Stimulated activated CD4-positive, alpha-beta T cell treated with anti-CD3 and anti-CD28 coated beads, TNF-alpha, amount 100 ng/mL, for 1 hour (primary cell): ENCODE results near the gene NADSYN1.

Experiments used
- DNase-seq, 3 donors: peaks; one replicate each; pipeline ENCODE4 v3.0.0-alpha.2; 2020; ENCODE audit warnings: low read depth in 3 of 3, low spot score in 1 of 3

NADSYN1 gene

GRCh38 chr11:71472941-71473792 lies 20.2 kb downstream of the NADSYN1 start:
- DNase-seq = no peak

- DNase-seq = no peak
Measured at GRCh38 chr11:71473793-71474080, 20.7 kb downstream of the NADSYN1 start.

DNA sequence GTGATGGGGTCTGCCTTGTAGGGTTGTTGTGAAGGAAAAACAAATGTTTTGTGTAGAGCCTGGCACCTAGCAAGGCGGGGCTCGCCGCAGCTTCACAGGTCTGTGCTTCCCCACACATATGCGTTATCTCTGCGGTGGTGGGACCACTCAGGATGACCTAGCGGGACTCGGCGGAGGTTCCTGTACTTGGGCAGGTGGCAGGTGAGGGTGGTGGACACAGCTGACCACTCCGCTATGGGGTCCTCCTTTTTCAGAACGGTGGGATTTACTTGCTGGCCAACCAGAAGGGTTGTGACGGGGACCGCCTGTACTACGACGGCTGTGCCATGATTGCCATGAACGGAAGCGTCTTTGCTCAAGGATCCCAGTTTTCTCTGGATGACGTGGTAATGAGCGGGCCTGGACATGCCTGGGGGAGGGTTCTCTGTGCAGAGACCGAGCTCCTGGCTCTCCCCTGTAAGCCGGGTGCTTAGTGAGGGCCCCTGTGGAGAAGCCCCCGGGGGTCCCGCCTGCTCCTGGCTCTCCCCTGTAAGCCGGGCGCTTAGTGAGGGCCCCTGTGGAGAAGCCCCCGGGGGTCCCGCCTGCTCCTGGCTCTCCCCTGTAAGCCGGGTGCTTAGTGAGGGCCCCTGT lies 21.3 kb downstream of the NADSYN1 start:
- no peak for DNase-seq

GRCh38 chr11:71474771-71475483 lies 21.9 kb downstream of the NADSYN1 start:
- DNase-seq = no peak

GRCh38 chr11:71476031-71476430 lies 23.0 kb downstream of the NADSYN1 start:
- DNase-seq = no peak

GRCh38 chr11:71476926-71477640 lies 24.1 kb downstream of the NADSYN1 start:
- no peak for DNase-seq

DNA sequence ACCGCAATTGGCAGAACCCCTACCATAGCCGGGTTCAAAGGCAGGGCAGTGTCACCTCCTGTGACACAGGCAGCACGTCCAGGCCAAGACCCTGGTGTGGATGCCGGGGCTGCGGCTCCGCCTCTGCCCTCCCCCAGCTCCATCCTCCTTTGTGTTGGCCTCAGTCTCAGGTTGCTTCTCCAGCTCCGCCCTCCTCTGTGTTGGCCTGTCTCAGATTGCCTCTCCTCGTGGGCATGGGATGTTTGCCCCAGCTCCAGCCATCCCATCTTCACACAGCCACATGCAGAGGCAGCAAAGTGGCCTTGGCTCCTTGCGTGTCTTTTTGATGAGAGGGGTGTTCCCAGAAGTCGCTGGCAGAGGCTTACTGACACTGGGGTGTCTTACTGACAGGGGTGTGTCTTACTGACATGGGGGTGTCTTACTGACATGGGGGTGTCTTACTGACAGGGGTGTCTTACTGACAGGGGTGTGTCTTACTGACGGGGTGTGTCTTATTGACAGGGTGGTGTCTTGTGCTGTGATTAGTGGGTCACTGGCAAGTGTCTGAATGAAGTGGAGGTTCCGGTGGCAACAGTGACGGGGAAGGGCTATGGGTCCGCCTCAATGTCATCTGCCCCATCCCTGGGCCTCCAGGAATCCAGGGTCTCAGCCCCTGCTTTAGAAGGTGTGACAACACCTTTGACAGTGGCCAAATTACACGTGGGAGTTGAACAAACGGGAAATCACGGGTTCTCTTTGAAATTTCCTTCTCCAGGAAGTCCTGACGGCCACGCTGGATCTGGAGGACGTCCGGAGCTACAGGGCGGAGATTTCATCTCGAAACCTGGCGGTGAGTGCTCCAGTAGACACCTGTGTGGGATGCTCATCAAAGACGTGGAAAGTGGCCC lies 24.9 kb downstream of the NADSYN1 start:
- no peak for DNase-seq

DNA sequence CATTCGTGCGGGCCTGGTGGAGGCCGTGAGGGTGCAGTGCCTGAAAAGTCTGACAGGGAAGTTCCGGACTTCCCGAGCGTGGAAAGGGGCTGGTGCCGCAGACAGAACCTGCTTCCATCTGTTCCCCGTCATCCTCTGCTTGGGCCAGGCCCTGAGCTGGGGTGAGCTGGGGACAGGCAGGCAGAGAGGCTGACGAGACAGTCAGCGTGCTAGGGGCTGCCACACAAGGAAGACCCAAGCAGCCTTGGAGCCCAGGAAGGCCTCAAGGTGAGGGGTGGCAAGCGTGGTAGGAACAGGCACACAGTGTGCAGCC lies 25.5 kb downstream of the NADSYN1 start:
- no peak for DNase-seq

DNA sequence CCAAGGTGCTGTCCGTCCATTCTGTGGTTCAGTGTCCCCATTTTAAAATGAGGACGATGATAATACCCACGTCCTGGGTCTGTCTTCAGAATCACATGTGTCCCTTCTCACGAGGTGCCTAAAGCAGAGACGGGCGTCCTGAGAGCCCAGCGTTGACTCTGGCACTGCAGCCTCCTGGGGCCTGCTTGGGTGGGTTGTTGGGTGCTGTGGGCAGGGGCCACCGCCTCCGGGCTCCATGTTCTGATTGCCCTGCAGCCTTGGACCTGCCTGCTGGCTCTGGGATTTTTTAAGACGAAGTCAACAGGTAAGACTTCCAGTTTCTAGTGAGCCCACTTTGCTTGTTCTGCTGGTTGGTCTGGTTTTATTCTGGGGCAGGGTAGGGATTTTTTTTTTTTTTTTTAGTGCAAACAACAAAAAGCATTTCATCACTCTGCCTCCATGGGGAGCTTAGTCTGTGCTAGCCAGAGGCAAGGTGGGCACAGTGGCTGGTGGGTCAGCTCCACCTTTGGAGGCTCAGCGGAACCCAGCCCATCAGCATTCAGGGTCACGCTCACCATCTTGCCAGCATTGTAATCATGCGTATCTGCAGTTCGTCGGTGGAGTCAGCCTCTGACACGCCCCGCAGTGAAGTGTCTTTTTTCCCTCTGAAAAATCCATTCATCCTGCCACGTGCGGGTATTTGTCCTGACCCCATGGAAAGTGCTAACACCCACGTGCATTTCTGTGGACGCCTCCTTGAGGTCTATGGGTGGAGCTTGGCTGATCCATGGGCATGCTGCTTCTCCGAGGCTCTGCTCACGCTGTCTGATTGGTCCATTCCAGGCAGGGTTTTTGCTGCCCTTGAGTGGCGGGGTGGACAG lies 28.3 kb downstream of the NADSYN1 start:
- DNase-seq = no peak

DNA sequence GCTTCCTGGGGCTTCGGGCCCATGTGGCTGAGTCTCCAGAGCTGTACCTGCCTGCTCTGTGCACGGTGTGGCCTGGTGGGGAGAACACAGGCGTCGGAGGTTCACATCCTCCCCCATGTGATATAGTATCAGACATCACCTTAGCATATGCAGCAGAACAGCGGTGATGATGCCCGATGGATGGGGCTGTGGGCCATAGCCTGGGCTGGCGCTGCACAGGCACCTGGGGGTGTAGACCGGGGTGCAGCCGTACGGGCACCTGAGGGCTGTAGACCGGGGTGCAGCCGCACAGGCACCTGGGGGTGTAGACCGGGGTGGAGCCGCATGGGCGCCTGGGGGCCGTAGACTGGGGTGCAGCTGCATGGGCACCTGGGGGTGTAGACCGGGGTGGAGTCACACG lies 29.2 kb downstream of the NADSYN1 start:
- DNase-seq = no peak

- no peak for DNase-seq
Measured at GRCh38 chr11:71482746-71483364, 29.9 kb downstream of the NADSYN1 start.

DNA sequence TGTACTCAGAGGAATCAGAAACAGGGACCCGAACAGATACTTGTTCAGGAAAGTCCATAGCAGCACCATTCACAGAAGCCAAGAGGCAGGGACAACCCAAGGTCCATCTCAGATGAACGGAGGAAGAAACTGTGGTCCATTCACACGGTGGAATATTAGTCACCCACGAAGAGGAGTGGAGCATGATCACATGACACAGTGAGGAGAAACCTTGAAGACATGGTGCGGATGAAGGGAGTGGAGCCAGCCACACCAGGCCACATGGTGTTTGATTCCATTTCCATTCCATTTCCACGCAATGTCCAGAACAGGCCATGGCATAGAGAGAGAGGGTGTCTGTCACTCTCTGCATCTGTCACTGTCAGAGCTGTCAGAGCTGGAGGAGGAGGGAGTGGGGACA lies 30.7 kb downstream of the NADSYN1 start:
- no peak for DNase-seq

GRCh38 chr11:71484248-71485062 lies 31.5 kb downstream of the NADSYN1 start:
- no peak for DNase-seq

GRCh38 chr11:71485063-71485399 lies 32.0 kb downstream of the NADSYN1 start:
- no peak for DNase-seq

DNA sequence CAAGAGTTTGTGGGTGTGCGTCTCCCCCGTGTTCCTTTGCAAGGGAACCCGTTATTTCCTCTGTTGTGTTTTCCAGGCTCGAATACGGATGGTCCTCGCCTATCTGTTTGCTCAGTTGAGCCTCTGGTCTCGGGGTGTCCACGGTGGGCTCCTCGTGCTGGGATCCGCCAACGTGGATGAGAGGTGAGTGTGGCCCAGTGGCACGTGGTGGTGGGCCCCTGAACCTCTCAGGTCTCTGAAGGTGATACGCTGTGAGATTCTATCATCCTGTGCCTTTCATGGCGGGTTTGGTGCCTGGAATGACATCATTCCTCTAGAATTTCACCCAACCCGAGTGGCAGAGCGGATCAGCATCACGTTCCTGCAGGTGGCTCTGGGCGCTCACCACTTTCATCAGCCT lies 32.5 kb downstream of the NADSYN1 start:
- DNase-seq = no peak

DNA sequence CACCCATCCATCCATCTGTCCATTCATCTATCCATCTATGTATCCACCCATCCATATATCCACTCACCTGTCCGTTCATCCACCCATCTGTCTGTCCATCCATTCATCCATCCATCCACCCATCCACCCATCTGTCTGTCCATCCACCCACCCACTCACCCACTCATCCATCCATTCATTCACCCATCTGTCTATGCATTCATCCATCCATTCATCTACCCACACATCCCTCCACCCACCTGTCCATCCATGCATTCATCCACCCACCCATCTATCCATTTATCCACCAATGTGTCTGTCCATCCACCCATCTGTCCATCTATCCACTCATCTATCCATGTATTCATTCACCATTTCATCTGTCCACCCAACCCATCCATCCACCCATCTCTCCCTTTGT lies 33.3 kb downstream of the NADSYN1 start:
- no peak for DNase-seq

- DNase-seq = no peak
Measured at GRCh38 chr11:71488681-71489270, 35.8 kb downstream of the NADSYN1 start.

DNA sequence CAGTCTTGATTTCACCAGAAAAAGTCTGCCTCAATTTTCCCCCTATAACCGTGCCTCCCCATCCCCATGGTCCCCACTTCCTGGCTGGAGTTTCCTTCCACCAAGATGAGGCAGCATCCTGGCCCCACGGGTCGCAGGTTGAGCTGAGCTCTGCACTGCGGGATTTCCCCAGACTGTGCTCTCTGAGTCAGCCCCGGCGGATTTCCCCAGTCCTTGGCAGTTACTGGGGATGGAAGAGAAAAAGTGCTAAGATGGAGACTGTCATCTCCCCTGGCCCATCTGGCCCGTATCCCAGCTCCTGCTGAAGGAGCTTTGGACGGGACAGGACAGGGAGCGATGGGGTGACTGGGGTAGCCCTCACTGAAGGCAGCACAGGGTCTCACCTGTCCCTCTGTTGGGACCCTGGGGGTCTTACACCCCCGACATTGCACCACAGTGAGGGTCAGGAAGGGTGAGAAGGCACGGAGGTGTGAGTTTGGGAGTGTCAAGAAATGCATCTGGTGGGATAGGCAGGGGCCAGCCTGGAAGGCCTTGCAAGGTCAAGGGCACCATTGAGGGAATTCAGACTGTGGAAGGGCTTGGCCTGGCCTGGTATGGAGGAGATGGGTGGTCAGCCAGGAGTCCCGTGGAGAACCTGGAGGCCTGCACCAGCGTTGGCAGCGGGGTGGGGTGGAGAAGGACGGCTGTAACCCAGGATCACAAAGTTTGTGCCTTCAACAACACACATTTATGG lies 36.5 kb downstream of the NADSYN1 start:
- peak in 1 of 3 donors; percentile 45 for DNase-seq
